Fibroblast of peridontal ligament (primary cell): ENCODE measurements around the gene FUT2.

Experiments
- DNase-seq: peaks from one replicate; pipeline ENCODE4 v3.0.0-alpha.2; 2010; ENCODE audit errors: extremely low read depth

Gene FUT2

GRCh38 chr19:48726556-48726955, 30.8 kb downstream of the FUT2 start:
- DNase-seq = no peak

GRCh38 chr19:48728911-48729664, 33.3 kb downstream of the FUT2 start:
- DNase-seq = no peak

GRCh38 chr19:48731452-48731851, 35.7 kb downstream of the FUT2 start:
- DNase-seq = no peak

- no peak for DNase-seq
These were observed 38.9 kb downstream of the FUT2 start for GRCh38 chr19:48734625-48735024.

GRCh38 chr19:48735031-48735615, 39.4 kb downstream of the FUT2 start:
- no peak for DNase-seq

GRCh38 chr19:48737360-48737998, 41.7 kb downstream of the FUT2 start:
- DNase-seq = no peak

GRCh38 chr19:48738557-48739403, 43.0 kb downstream of the FUT2 start:
- DNase-seq = peak; percentile 18

GRCh38 chr19:48739404-48740163, 43.8 kb downstream of the FUT2 start:
- DNase-seq = no peak

GRCh38 chr19:48740164-48740972, 44.6 kb downstream of the FUT2 start, which contains the start of gene RASIP1:
Gene RASIP1, minus strand, starts transcription at chr19:48740610. Its CDS starts 328 bp downstream, at chr19:48740282.
- no peak for DNase-seq

GRCh38 chr19:48741129-48741999, 45.6 kb downstream of the FUT2 start:
- DNase-seq = no peak

- no peak for DNase-seq
These were observed 46.3 kb downstream of the FUT2 start for GRCh38 chr19:48742096-48742495.

GRCh38 chr19:48745208-48745995, 49.6 kb downstream of the FUT2 start:
- DNase-seq = peak; percentile 30

- no peak for DNase-seq
These were observed 50.3 kb downstream of the FUT2 start for GRCh38 chr19:48746110-48746509.

GRCh38 chr19:48746738-48747575, 51.2 kb downstream of the FUT2 start, which contains the start of gene IZUMO1:
Gene IZUMO1, minus strand, starts transcription at chr19:48746909. Its CDS starts 1,050 bp downstream, at chr19:48745859.
- DNase-seq = peak; percentile 78

GRCh38 chr19:48749571-48750198, 53.9 kb downstream of the FUT2 start:
- no peak for DNase-seq

- DNase-seq = no peak
These were observed 54.6 kb downstream of the FUT2 start for GRCh38 chr19:48750351-48750750.
